Stimulated activated CD8-positive, alpha-beta memory T cell treated with anti-CD3 and anti-CD28 coated beads, Interleukin-7, amount 100 ng/mL, for 48 hours (primary cell): ENCODE results near the gene GLT1D1.

Experiments
- DNase-seq, 2 donors: peaks; one replicate each; pipeline ENCODE4 v3.0.0-alpha.2; 2020; ENCODE audit warnings: low read depth in 1 of 2; ENCODE audit errors: extremely low read depth in 1 of 2

Gene GLT1D1

GRCh38 chr12:128961308-128961902 lies 108.1 kb downstream of the GLT1D1 start:
- DNase-seq: no peak

DNA sequence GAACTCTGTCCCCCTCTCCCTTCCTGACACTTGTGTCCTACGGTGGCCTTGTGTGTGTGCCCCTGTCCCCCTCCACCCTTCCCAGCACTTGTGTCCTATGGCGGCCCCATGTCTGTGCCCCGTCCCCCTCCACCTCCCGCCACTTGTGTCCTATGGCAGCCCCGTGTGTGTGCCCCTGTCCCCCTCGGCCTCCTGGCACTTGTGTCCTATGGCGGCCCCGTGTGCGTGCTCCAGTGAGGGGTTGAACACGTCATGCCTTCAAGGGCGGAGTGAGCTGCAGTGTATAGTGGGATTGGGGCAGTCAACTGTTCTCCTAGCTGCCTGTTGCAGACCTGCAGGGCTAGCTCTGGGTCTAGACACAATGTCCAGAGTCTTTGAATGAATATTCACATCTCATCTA lies 108.7 kb downstream of the GLT1D1 start:
- DNase-seq: no peak

- DNase-seq: no peak
Measured at GRCh38 chr12:128966203-128966810, 113.0 kb downstream of the GLT1D1 start.

DNA sequence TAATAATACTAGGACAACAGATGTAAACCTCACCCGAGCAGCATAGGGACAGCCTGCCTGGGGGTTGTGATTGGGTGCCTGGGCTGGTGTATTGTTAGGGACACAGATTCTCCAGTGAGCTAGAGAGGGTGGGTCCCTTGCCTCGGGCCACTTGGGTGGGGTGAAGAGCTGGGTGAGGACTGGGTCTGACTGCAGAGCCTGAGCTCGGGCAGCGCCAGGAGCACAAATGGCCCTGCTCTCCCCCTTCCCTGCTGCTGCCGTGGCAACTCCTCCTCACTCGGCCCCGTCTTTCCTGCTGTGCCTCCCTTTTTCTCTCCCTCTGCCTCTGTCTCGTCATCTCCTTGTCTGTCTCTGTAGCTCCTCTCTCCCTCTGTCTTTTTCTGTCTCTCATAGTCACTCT lies 115.4 kb downstream of the GLT1D1 start:
- DNase-seq: no peak

GRCh38 chr12:128969480-128970055 lies 116.3 kb downstream of the GLT1D1 start:
- DNase-seq: peak in 1 of 2 donors; percentile 11

GRCh38 chr12:128970110-128970509 lies 116.8 kb downstream of the GLT1D1 start:
- no peak for DNase-seq

- DNase-seq: no peak
Measured at GRCh38 chr12:128970941-128971340, 117.7 kb downstream of the GLT1D1 start.

GRCh38 chr12:128971802-128972201 lies 118.5 kb downstream of the GLT1D1 start:
- no peak for DNase-seq

GRCh38 chr12:128973883-128974681 lies 120.8 kb downstream of the GLT1D1 start:
- no peak for DNase-seq

DNA sequence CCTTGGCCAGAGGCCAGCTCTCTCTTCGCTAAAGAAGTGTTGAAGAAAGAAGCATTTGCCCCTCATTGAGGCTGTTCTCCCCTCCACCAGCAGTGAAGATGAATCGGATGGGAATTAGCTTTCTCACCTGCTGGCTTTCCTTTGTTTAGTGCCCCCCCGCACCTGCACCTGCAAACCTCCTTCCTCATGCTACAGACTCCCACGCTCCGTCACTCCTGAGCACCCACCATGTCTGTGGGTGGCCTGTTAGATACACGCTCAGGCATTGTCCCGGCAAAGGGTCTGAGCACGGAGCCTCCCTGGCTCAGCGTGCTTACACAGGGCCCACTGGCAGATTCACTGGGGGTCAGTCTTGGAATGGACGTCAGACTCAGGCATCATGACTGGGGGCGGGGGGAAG lies 121.6 kb downstream of the GLT1D1 start:
- no peak for DNase-seq

GRCh38 chr12:128976120-128976738 lies 123.0 kb downstream of the GLT1D1 start:
- DNase-seq: no peak

- no peak for DNase-seq
Measured at GRCh38 chr12:128977441-128977840, 124.2 kb downstream of the GLT1D1 start.

DNA sequence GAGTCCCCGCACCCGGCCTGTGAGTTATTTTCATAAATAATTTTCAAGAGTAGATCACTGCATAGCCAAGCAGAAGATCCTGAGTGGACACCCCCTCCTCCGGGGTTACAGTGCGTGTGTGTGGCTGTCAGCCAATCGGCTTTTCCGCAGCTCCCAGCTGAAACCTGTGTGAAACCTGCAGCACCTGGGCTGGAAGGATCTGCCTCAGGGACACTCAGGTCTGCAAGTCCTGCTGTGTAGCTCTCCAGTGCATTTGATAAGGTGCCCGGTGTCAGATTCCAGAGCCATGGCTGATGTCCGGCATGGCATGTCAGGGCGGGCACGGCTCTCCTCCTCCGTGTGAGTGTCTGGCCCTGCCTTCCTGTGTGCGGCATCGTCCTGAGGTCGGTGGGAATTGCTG lies 124.8 kb downstream of the GLT1D1 start:
- DNase-seq: no peak

- DNase-seq: no peak
Measured at GRCh38 chr12:128980623-128981022, 127.3 kb downstream of the GLT1D1 start.

DNA sequence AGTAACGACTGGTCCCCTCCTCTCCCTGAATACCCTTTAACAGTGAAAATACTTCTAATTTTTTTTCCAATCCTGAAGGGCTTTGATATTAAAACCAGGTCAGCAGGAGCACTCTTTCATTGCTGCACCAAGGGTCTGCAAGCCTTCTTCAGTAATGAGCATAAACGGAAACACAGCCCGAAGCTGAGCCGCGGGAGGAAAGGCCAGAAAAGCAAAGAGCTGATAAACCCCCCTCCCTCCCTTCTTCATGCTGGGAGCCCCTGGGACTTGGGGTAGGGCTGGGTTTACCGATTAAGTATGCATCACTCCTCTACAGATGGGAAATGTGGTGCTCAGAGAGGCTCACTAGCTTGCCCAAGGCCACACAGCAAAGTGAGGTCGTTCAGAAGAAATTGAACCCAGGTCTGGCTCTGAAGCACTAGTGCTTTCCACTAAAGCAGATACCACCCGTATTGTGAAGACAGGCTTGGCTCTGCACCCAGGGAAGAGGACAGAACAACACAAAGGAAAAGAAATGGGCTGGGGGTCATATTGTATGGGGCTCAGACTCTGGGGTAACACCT lies 128.8 kb downstream of the GLT1D1 start:
- DNase-seq: no peak

DNA sequence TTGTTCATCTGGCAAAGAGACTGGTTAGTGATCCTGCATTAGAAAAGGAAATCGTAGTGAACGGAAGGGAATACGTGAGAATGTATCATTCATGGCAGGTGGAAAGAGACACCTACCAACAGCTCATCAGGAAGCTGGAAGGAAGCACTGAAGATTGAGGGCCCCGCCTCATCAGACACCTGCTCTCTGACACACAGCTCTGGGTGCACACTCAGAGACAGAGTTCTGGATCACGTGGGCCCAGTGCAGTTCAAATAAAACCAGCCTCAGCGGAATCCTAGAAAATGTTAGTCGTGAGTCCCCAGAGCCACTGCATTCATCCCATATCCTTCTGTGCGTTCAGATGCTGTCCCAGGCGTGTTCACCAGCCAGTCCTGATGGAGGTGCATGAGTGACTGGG lies 129.7 kb downstream of the GLT1D1 start:
- no peak for DNase-seq

DNA sequence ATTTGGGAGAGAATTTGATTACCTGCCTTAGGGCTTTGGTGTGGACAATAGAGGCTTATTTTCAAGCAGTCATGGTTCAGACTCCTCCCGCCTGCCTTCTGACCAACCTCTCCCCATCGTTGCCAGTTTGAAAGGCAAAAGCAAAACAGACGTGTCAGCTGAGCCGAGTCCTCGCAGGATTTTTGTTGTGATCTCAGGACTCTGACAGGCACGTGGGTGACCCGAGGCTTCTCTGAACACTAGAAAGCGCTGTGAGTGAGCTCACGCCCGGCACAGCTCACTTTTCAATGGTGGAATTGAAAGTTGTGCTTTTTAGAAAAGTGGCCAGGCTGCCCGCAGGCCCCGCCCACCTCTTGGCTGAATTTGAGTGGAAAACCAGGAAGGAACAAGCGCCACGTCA lies 130.1 kb downstream of the GLT1D1 start:
- DNase-seq: no peak

DNA sequence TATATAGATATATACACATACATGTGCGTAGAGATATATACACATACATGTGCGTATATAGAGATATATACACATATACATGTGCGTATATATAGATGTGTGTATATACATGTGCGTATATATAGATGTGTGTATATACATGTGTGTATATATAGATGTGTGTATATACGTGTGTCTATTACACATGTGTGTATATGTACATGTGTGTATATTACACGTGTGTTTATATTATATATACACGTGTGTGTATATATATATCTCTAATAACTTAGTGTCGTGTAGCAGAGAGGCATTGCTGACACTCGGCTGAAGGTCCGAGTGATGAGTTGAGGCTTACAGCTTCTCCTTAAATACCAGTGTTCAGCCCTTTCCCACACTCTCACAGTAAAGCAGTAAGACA lies 133.7 kb downstream of the GLT1D1 start:
- no peak for DNase-seq

GRCh38 chr12:128989287-128989686 lies 136.0 kb downstream of the GLT1D1 start:
- no peak for DNase-seq

DNA sequence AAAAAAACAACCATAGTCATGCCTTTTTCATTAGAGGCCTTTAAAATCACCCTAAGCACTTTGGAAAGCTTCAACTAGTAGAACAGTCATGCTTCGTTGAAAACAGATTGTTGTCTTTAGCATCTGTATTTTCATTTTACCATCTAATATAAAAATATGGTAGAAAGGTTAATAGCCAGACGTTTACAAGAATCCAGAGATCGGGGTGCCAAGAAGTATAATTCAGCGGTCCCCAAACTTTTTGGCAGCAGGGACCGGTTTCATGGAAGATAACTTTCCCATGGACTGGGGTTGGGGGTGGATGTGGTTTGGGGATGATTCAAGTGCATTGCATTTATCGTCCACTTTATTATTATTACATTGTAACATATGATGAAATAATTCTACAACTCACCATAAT lies 138.4 kb downstream of the GLT1D1 start:
- DNase-seq: no peak

GRCh38 chr12:128992116-128992515 lies 138.8 kb downstream of the GLT1D1 start:
- no peak for DNase-seq
